Activated gamma-delta T cell treated with Interleukin-2 at 50 U/mL for 16 hours (primary cell): ENCODE data around the gene ACAA2.

Experiments used
- DNase-seq: peaks from one replicate; pipeline ENCODE4 v3.0.0-alpha.2; 2020

Gene ACAA2, protein sequence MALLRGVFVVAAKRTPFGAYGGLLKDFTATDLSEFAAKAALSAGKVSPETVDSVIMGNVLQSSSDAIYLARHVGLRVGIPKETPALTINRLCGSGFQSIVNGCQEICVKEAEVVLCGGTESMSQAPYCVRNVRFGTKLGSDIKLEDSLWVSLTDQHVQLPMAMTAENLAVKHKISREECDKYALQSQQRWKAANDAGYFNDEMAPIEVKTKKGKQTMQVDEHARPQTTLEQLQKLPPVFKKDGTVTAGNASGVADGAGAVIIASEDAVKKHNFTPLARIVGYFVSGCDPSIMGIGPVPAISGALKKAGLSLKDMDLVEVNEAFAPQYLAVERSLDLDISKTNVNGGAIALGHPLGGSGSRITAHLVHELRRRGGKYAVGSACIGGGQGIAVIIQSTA

DNA sequence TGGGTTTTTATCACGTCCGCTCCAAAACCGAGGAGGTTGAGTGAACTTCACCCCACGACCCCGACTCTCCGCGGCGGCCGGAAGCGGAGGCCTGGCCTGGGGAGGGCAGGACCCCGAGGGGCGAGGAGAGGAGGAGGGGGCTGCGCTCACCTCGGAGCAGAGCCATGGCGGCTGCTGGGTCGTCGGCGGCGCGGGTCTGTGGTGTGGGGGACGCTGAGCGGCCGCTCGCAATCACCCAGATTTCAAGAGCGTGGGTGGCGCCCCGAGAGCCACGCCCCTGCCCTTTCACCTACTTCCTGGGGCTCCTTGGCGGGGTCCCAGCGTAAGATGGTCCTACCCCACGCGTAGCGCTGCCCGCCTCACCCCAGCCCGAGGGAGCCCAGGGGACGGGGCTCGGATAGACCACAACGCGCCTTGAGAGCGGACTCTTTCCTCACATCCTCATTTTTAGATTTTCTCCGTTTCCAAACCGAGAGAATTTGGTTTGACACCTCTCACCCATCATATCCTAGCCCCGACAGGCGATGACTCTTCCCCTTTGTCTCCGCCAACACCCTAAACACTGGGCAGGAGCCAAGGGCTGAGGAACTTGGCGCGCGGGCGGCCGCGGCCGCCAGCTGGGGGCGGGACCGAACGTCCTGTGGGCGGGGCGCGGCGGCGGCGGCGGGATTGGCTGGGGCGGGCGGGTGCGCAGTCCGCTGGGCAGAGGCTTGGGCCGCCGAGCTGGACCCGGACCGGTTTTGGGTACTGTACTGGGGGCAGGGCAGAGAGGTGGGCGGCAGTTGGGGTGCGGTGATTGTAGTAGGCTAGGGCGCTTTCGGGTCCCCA, at the start of gene ACAA2:
Gene ACAA2, minus strand, starts transcription at position 215 of the 828 bp plus-strand sequence. Its CDS starts 49 bp downstream, at position 166.
- DNase-seq: peak; percentile 76

DNA sequence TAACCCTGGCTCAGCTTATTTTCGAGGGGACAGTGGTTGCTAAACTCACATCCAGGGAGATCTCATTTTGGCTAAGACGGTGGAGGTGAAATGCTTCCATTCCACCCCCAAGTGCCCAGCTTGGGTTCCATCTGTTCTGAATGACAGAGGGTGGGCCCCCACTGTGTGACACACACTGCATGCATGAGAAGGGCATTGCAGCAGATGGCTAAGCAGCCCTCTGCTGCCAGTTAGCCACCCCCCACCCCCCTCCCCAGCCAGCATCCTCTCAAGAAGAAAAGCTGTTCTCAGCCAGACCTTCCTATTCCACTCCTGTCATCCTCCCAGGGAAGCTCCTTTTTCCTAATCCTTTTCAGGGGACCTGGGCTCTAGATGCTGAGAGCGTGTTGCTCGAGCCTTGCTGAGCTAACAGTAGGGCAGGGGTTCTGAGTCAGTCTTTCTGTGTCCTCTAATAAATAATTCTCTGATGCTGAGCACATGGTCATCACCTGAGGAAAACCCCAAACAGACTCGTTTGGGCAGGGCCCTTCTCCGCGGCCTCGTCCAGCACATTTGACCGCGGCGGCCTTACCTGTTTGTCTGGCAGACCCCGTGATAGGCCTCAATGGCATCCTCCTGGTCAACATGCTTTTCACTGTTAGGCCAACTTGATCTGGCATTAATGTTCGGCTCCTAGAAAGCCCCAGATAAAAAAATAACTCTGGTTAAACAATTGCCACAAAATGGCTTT, 49.5 kb upstream of the ACAA2 start:
- DNase-seq: no peak

DNA sequence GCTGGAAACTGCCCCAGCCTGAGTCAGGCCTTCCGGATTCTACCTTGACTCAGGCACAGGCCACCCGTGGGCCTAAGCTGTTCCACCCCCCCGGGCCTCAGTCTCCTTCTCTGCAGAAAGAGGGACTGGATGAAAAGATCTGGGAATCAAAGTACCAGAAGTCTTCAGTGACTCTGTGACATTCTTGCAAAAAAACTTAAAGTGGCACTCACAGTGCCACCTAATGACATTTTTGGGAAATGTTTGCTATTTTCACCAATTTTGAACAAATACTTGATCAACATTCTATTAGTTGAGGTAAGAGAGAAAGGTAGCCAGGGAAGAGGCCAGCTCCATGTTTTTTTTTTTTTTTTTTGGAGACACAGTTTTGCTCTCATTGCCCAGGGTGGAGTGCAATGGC, 48.3 kb upstream of the ACAA2 start:
- no peak for DNase-seq

DNA sequence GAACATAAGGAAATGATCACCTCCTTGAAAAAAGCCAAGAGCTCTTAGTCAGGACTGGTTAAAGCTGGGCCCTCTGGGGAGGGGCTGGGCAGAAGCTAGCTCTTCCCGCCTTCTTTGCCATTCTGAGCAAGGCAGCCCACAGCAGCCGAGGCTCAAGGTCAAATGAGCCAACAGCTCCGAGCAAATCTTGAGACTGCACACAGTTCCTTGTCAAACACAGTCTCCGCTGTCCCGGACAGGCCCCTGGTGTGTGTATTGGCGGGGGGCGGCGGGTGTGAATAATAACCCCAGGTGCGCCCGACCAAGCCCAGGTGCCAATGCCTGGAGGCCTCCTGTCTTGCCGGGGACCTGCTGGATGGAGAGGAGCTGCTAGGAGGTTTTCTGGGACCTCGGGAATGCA, 46.4 kb upstream of the ACAA2 start:
- DNase-seq: no peak

DNA sequence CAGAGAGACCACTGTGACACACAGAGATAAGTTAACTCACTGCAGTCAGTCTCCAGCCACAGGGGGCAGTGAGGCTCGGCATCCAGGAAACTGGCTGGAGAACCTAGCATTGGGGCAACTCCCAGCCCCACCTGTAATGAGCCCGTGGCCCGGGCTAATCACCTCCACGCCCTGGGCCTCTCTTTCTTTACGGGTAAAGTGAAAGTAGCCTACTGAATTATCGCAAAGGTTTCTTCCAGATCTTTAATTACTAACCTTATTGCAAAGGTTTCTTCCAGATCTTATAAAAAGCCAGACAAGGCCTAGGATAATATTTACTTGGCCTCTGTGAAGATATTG, 45.7 kb upstream of the ACAA2 start:
- no peak for DNase-seq

DNA sequence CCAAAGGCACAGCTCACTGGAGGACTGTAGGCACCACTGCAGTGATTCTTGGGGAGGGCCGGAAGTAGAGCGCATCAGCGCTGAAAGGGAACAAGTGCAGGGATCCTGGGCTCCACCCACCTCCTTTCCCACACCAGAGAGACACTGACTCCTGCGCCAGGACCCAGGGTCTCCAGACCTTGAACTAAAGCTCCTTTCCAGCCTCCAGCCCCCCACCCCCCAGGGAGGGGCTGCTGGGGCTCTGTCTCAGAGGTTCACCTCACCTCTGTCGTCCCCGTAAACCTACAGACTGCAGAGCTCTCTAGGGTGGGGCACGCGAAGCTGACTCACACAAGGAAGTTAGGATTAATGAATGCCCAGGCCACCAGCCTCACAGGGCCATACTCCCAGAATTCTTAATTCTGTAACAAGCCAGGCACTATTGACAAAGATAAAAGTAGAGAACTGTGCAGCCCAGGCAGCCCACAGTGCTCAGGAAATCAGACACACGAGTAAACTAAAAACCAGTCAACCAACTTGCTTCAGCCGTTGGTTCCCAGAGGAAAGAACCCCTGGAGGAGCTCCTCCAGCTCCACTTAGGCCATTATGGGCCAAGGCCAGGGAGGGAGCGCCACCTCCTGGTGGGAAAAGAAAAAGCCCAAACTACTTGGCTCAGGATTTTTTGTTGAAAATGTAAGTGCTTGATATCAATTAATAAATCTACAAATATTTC, 45.1 kb upstream of the ACAA2 start:
- peak; percentile 41 for DNase-seq

DNA sequence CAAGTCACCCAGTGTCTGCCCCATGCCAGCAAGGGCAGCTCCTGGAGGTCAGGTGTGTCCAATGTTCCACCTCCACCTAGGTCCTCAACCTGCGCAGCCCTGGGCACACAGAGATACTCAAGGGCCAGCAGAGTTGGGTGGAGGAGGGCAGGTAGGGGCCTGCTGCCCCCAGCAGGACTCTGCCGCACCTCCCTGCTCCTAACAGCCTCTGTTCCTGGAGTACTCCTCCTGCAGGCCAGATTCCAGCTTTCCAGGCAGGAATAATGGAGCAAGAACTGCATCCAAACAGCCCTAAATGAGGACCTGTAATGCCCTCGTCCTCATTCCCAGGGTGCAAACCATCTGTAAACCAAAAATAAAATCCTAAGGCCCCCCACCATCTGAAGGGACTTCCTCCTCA, 44.4 kb upstream of the ACAA2 start:
- DNase-seq: no peak

DNA sequence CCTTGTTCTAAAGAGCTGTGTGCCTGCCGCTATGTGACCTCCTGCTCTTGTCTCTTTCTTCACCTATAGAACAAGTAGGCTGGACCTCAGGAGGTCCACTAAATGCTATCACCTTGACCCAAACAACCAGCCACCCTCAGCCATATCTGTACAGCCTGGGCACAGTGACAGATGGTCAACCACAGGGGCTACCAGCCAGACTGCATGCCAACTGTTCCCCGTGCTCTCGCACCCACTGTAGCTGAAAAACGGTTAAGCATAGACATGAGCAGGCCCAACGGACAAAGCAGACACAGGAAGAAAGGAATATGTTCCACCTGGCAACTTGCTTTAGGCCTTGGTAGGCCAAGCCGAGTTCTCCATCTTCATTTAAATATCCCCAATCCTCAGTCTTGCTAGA, 43.2 kb upstream of the ACAA2 start:
- DNase-seq: no peak

DNA sequence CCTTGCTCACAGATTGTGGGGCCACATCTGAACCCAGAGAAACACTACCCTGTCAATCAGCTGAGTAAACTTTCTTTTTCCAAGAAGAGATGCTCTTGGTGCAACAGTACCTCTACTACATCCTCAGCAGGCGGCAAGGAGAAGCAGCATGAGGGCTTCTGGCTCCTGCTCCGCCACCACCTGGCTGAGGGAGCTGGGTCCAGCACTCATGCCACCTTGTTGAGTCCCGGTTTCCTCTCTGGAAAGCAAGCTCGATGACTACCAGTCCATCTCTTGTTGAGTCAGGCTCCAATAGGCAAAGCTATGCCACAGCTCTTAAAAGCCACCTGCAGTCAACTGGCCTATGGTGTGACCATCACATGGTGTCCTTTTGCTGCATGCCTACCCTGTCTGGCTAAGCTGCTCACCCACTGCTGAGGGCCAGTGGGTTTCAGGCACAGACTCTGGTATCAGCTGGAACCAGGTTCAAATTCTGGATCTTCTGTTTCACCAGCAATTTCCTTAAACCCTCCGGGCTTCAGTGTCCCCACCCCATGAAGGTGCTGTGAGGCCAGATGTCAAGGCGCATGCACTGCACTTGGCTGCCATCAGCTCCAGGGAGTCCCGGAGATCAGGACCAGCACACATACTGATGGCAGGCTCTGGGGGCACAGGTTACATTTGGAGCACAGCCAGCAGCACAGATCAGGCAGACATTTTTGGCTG, 42.5 kb upstream of the ACAA2 start:
- no peak for DNase-seq

DNA sequence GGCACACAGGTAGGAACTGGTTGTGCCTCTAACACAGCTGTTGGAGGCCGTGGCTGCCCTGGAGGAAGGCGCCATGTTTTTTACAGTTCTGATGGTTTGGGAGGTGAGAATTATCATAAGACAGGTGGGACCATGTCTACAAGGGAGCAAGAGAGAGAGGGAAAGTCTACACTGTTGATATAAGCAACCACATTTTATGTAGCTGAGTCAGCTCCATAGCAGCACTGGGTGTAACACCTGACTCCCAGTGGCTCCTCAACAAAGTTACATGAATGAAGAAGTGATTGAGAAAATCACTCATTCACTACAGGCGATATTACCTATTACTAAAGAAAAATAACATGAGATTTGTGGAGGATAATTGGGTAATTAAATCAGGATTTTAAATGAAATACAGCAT, 41.3 kb upstream of the ACAA2 start:
- no peak for DNase-seq

DNA sequence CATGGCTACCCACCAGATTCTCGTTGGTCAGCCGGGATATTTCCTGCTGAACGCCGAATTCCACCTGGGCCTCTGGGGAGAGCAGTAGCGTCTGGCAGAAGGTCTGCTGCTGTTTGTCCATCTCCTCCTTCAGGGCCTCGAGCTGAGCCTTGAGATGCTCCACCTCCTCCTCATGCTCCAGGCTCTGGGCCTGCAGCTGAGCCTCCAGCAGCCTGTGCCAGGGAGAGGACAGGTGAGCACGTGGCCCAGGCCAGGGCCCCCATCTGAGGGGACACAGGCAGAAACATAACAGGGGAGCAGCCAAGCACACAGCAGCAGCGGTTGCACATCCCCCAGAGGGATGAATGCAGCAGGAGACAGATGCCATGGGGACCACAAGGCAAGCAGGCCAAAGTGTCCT, 40.1 kb upstream of the ACAA2 start:
- DNase-seq: no peak

DNA sequence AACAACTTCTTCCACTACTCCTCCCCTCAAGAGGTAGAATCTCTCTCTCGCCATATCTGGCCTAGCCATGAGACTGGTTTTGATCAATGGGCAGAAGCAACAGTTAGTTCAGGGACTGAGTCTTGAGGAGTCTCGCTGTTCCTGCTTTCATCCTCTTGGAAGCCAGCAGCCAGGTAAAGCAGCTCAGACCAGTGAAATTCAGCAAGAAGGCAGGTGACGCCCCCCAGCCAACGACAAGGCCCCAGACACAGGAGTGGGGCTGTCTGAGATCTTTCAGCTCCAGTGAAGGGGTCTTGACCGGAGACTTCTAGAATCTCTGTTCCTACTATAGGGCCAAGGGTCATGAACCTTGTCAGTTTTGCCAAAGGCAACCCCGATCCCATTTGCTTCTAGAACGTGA, 39.7 kb upstream of the ACAA2 start:
- DNase-seq: no peak

DNA sequence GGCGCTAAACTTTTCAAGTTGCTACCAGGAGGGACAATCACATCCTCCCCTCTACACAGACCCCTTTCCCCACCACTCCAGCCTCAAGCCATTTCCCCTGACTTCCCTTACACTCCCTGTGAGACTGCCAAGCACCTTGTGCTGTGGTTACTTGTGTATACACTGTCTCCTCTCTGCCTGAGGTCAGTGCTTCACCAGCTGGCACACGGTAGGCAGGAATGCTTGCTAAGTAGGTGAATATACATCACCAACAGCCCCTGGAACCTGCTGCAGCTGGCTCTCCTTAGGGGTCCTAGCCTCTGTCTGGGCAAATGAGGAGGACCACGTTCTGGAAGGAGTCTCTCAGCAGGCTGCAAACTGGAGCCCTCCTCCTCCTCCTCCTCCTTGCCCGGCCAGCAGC, 38.3 kb upstream of the ACAA2 start:
- DNase-seq: no peak

DNA sequence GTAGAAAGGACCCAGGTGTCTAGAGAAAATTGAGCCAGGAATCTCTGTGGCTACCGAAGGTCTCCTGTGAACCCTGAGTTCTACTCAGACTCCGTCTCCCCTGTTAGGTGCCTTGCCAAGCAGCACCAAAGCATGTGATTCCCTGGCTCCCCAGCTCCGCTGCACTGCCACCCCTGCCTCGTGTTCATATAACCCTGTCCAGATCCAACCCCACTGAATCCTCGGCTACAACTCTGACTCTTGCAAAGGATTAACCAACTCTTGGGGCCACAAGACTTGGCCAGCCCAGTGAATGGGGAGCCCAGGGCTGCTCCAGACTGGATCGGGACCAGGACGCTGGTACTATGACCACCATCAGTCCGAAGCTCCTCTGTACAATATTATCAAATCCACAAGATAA, 37.3 kb upstream of the ACAA2 start:
- no peak for DNase-seq

DNA sequence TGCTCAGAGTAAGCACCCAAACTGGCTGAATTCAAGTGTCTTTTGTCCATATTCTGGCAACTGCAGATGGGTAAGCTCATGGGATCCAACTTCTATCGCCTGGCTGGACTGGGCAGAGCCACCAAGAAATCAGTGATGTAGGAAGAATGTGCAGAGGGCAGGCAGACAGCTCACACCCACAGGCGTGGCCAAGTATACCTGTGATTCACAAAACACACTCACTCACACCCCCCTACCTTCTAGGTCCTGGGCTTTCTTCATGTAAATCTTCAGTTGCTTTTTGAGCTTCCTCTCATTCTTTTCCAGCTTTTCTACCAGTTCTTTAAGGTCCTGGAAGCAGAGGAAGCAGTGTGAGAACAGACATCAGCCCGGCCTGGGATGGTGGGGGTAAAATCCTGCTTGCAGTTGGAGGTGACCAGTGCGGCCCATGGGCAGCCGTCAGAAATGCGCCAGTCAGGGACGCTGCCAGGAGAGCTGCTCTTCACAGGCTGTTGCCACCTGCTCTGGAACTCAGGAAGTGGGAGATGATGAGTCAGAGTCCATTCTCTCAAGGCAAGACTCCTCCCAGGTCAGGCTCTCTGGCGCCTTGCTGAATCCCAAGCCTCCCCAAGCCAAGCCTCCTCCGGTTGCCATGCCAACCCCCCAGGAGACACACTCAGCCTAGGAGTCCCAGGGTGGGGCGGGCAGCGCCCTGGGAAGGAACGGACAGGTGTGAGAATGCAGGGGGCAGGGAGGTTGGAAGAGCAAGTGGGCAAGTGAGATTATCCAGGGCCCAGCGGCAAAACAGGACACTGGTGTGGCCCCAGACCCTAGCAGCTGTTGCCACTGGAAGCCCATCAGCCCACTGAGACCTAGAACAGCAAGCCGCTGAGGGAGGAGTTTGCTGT, 36.2 kb upstream of the ACAA2 start:
- no peak for DNase-seq

DNA sequence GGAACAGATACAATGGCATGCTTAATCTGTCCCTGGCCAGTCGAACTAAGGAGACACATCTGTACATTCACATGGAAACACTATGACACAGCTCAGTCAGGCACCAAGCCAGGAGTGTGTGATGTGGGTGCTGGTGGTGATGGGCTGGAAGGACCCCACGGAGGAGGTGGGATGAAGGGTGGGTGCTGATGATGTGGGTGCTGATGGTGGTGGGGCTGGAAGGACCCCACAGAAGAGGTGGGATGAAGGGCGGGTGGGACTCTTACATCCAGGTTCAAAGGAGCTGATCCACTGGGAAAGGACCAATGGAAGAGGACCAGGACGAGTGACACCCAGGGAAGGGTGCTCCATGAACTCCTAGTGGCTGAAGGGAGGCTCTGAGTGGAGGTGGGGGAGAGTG, 34.8 kb upstream of the ACAA2 start:
- DNase-seq: no peak

DNA sequence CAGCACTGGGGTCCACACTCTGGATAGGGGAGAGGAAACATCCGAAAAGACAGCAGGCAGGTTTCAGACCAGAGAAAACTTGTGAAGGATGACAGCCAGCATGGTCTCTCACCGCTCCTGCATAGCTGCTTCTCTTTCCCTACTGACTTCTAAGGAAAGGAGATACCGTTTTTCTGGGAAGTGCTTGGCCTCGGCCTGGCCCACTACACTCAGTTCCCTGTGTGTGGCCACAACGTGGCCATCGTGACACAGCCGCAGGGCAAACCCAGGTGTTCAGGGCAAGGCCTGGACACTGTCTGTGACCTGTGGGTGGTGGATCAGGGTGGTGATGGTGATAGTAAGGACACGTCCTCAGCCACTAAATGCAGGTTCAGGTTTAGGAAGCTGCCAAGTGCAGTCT, 34.2 kb upstream of the ACAA2 start:
- DNase-seq: no peak

DNA sequence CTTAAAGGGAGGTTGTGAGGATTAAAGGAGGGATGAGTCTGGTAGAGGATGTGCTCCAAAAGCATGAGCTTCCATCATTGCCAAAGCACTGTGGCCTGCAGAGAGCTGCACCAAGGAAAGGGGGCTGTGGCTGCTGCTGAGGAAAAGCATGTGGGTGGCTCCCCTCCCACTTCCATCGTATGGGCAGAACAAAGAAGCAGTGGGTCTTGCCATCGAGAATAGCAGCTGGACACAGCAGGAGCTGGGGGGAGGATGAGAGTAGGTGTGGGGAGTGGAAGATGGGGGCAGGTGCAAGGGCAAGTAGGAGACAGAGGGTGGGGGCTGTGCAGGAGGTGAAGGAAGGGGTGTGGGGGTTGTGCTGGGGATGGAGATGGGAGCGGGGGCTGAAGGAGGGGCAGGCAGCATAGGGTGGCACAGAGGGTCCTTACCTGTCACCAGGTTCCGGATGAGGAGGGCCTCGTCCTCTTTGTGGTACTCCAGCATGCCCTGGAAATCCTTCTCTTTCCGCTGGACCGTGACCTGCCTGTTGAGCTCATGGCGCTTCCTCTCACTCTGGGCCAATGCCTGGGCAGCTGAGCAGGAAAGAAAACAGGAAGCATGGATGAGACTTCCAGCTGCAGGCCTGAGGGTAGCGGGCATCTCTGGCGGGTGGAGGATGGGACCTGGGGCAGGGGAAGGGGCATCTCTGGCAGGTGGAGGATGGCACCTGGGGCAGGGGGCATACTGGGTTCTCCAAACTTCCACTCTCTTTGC, 33.6 kb upstream of the ACAA2 start:
- DNase-seq: no peak

DNA sequence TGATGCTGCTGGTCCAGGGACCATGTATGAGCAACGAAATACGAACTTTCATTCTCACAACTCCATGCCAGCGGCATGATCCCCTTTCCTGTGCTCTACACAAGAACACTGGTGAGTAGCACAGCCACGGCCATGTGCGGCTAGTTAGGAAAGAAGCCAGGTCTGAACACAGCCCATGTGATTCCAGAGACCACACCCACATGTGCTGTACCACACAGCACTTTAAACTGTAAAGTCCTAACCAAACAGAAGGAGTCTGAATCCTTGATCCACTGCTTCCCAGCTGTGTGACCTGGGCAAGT, 33.0 kb upstream of the ACAA2 start:
- DNase-seq: no peak

DNA sequence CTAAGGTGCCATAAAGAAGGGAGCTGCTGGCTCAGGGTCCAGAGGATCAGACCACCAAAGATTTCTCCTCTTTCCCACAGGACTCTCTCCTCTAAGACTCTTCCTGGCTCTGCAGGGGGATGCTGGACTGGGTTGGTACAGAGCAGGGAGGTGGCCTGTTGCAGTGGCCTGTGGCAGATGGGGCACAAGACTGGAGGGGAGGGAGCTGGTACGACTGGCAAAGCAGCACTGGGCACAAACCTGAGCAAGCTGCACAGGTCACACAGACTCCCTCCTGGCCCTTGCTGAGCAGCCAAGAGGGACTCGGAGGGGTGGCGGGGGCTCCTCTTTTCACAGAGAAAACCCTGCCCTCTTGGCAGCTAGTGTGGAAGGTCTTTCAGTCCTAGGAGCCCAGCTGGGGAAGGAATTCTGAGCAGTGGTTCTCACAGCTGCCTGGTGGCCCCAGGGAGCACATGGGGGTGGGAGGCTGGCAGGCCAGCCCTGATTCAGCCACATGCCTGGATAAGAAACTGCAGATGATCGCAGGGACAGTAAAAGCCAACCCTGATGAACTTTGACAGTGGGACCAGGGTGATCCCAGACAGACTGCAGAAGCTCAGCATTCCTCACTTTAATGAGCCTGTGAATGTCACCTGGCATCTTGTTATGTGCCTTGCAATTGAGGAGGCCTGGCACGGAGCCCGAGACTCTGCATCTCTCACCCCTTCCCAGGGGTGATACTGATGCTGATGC, 32.5 kb upstream of the ACAA2 start:
- no peak for DNase-seq
